Epithelial cell of esophagus (primary cell): Measurements from ENCODE around the gene TMC3.
"Not testable (repeated sequence)": the region's sequence is repeated elsewhere in the genome, so short reads cannot be mapped to it uniquely, and the experiment has no call there.

Experiments used
- DNase-seq: peaks from one replicate; pipeline ENCODE4 v3.0.0; 2010; ENCODE audit warnings: low read depth
- H3K4me3 ChIP-seq: 2 replicates; pipeline ENCODE4 v1.5.1; 2011; ENCODE audit warnings: mild to moderate bottlenecking, low read length, control low read depth
- TF ChIP-seq, protein P1 (sequence below): IDR thresholded peaks from 2 replicates; pipeline ENCODE4 v1.5.1; 2011; ENCODE audit warnings: low read depth, mild to moderate bottlenecking, low read length, control low read depth, inconsistent platforms; ENCODE audit not compliant: insufficient read depth; ENCODE audit errors: missing control alignments

The TMC3 gene

GRCh38 chr15:81373775-81374395, at the start of gene TMC3:
Gene TMC3 (minus strand): TSS chr15:81374213. CDS start chr15:81374077, 136 bp downstream.
- TF ChIP-seq, protein P1, sequence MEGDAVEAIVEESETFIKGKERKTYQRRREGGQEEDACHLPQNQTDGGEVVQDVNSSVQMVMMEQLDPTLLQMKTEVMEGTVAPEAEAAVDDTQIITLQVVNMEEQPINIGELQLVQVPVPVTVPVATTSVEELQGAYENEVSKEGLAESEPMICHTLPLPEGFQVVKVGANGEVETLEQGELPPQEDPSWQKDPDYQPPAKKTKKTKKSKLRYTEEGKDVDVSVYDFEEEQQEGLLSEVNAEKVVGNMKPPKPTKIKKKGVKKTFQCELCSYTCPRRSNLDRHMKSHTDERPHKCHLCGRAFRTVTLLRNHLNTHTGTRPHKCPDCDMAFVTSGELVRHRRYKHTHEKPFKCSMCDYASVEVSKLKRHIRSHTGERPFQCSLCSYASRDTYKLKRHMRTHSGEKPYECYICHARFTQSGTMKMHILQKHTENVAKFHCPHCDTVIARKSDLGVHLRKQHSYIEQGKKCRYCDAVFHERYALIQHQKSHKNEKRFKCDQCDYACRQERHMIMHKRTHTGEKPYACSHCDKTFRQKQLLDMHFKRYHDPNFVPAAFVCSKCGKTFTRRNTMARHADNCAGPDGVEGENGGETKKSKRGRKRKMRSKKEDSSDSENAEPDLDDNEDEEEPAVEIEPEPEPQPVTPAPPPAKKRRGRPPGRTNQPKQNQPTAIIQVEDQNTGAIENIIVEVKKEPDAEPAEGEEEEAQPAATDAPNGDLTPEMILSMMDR = no peak
- no peak for DNase-seq
- no peak within 1 kb of the TSS for H3K4me3 ChIP-seq

DNA sequence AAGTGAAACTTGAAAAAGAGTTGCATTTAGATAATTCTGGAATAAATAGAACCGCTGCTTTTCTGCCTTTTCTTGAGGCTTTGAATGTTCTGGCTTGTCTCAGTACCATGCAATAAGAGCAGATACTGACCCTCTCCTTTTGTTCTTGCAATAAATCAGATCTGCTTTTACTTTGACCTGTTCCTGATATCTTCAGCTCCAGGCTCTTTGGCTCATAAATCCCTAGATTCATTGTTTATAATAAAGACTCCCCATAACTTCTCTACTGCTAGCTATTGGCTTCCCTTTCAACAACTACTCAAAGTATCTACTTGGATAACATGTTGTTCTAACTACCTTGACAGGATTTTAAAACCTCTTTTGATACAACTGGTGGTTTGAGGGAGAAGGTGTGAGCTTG, 47.4 kb upstream of the TMC3 start:
- H3K4me3 ChIP-seq = no peak overlapping the region
- TF ChIP-seq, protein P1 = no peak
- no peak for DNase-seq

GRCh38 chr15:81419332-81419943, 45.4 kb upstream of the TMC3 start:
- peak; percentile 36 for DNase-seq
- TF ChIP-seq, protein P1 = no peak
- no peak overlapping the region for H3K4me3 ChIP-seq

DNA sequence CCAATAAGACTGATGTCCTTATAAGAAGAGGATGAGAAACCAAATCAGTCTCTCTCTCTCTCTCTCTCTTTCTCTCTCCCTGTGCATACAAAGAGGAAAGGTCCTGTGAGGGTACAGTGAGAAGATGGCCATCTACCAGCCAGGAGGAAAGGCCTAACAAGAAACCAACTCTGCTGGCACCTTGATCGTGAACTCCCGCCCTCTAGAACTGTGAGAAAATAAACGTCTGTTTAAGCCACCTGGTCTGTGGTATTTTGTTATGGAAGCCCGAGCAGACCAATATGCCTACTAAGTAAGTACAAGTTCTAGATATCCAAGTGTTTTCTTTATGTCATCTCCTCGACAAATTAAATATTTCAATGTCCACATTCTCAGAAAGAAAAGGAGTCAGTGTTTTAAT, 44.9 kb upstream of the TMC3 start:
- TF ChIP-seq, protein P1 = no peak
- no peak for DNase-seq
- H3K4me3 ChIP-seq = no peak overlapping the region

GRCh38 chr15:81418444-81418843, 44.4 kb upstream of the TMC3 start:
- no peak for DNase-seq
- TF ChIP-seq, protein P1 = no peak
- no peak overlapping the region for H3K4me3 ChIP-seq

DNA sequence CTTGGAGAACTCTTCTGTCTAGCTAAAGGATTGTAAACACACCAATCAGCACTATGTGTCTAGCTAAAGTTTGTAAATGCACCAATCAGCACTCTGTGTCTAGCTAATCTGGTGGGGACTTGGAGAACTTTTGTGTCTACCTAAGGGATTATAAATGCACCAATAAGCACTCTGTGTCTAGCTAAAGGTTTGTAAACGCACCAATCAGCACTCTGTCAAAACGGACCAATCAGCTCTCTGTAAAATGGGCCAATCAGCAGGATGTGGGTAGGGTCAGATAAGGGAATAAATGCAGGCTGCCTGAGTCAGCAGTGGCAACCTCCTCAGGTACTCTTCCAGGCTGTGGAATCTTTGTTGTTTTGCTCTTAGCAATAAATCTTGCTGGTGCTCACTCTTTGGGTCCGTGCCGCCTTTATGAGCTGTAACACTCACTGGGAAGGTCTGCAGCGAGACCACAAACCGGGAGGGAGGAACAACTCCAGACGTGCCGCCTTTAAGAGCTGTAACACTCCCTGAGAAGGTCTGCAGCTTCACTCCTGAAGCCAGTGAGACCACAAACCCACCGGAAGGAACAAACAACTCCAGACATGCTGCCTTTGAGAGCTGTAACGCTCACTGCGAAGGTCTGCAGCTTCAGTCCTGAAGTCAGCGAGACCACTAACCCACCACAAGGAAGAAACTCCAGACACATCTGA, 40.4 kb upstream of the TMC3 start:
- DNase-seq, H3K4me3 ChIP-seq: not testable (repeated sequence)

- TF ChIP-seq, protein P1 = no peak
- no peak for DNase-seq
- H3K4me3 ChIP-seq = no peak overlapping the region
Measured at GRCh38 chr15:81413851-81414250, 39.8 kb upstream of the TMC3 start.
